GM21526 (cell line): ENCODE measurements around the gene TREX2.

Experiments
- ATAC-seq: cut with Tn5 transposase; IDR thresholded peaks from one replicate; pipeline ENCODE4 v1.9.1; 2021; ENCODE audit warnings: moderate library complexity; ENCODE audit not compliant: unreplicated experiment, low FRiP score

Gene TREX2

DNA sequence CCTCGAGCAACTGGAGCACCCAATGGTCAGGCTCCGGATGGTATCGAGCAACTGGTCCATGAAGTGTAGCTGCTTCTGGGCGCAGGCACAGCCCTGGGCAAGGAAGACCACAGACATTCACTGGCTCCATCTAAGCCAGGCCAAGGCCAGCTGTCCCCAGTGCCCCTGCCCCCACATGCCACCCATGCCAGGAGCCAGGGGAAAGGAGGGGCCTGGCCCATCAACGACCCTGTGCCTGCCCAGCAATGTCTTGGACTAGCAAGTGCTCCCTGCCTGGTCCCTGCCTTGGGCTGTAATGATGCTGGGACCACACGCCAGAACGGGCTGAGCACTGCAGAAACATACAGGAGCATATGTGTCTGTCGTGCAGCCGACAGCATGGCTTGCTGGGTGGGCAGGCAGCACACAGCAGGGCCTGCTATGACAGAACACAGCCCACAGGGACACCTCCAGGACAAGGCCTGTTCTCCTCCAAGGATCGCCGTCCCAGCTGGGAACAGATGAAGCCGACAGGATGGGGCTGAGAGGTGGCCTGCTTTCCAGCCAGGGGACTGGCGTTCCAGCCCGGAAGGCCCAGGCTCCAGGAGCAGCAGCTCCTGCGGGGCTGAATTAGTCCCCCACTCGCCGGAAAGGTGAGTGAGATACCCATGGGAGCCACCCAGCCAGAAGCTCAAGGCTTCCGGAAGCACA lies 11.4 kb upstream of the TREX2 start:
- ATAC-seq = no peak

DNA sequence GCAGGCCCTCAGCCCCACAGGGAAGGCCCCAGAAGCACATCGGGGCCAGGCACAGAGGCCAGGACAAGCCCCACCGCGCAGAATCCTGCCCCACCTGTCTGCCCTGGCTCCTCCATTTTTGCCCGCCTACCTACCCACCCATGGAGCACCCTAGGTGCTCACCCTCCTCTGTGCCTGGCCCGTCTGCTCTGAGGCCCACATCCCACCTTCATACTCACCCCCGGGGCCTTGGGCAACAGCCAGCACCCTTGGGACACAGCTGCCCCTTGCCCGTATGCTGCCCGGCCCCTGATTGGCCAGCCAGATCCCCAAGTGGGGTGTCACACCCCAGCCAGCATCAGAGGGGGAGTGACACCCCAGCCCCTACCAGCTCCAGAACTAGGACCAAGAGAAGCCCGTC lies 10.8 kb upstream of the TREX2 start:
- ATAC-seq = no peak

GRCh38 chrX:153456161-153456560 lies 10.3 kb upstream of the TREX2 start:
- no peak for ATAC-seq

DNA sequence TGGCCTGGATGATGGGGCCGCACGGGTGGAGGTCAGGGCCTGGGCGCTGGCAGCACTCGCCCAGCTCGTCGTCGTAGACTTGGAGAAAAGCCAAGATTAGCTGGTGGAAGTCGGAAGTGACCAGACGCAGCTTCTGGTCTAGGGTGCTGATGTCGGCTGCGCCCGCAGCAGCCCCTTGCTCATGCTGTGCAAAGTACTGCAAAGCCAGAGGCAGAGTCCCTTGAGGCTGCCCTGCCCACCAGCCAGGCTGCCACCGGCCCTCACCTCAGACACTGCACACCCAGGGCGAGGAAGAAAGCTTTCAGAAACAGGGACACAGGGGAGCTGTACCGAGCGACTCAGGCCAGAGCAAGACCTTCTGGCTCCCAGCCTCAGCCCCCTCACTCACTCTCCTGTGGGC lies 9.7 kb upstream of the TREX2 start:
- no peak for ATAC-seq

DNA sequence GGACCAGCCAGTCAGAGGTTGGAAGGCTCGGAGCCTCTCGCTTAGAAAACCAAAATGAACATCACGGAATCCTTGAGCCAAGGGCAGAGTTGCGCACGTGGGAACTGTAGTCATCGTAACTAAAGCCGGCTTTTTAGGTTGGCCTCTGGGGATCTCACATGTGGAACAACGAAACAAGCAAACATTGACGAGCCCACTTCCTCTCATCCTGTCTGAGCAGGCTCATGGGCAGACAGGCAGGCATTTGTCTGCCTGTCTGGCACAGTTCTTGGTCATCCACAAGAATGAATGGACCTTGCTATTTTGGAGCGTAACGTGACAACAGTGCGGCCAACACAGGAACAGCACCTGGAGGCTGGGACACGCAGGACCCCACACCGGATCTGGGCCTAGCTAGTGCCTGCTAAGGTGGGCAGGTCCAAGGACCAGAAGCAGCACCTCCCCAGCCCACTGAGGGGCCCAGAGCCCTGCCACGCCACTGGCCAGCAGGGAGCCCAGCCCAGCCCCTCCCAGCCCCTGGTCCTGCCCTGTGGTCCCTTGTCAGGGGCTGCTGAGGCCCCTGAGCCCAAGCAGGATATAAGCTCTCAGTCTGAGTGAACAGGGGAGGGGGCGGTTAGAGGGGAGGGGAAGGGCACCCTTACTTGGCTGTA lies 9.2 kb upstream of the TREX2 start:
- no peak for ATAC-seq

DNA sequence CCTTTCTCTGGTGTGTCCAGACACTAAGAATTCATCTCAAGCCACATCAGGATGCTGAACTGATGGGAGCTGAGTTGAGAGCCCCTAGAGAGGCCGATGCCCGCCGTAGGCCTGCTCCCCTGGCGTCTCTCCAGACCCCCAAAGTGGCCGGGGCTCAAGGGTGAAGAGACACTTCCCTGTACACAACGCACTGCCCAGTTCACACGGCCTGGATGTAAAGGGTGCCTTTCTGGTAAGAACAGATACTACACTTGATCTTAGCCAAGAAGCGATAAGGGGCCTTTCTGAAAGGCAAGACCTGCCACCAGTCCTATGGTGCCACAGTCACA lies 5.1 kb upstream of the TREX2 start:
- ATAC-seq = no peak

DNA sequence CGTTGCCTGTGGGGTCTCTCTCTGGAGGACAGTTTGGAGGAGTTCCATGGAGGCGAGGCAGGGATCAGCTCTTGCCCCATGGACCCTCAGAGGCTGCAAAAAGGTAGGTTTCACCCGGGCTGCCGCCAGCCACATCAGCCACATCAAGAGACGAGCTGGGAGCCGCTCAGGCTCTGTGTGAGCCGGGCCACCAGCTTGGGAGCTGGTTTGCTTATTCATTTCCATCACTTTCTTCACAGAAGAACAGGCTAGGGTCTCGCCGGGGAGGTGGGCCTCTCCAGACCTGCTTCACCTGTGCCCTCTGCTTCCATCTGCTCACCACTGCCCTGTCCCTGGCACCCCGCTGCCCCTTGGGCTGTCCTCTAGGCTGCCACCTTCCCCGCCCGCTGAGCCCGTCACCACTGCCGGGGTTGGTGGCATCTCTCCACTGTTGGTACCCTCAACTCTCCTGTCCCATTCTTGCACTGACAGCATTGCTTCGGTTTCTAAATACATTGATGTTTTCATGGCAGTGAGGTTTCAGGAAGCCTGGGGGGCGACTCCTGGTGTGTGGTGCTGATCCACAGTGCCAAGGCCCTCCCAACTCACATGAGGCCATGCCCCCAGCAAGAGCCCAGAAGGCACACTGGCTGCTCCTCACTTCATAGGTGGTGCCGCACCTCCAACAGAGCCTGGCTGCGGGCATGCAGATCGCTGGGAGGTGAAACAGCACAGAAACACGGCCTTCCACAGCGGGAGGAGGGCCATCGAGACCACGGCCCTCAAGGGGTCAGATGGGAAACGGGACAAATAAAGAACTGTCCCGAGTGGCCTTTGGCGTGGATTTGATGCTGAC lies 4.5 kb upstream of the TREX2 start:
- no peak for ATAC-seq

DNA sequence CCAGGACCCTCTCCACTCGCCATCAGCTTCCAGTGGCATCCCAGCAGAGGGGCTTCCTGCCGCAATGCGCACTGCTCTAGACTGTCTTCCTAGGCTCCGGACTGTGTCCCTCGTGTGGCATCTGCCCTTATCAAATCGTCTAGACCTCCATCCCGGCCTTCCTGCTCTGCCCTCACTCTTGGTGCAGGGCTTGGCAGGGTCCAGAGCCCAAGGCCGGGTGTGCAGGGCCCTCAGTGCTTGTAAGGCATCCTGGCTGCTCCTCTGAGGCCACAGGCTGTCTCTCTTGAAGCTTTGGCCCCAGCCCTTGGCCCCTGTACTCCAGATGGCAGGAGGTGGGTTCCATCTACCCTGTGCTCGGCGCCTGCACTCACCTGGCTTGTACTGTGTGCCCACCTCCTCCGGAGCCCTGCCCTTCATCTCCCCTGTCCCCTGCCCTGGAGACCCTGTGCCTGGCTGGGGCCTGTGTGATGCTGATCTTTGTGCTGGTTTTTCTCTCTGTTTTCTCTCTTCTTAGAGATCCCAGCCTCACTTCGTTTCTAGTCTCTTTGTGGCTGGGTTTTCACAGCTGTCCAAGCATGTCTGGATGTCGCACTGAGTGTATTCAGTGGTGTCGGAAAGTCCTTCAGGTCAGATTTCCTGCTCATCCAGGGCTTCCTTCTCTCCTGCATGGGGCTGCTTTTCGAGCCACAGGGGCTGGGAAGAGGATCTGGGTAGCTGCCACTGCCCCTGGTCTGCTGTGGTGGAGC lies 3.7 kb upstream of the TREX2 start:
- no peak for ATAC-seq

DNA sequence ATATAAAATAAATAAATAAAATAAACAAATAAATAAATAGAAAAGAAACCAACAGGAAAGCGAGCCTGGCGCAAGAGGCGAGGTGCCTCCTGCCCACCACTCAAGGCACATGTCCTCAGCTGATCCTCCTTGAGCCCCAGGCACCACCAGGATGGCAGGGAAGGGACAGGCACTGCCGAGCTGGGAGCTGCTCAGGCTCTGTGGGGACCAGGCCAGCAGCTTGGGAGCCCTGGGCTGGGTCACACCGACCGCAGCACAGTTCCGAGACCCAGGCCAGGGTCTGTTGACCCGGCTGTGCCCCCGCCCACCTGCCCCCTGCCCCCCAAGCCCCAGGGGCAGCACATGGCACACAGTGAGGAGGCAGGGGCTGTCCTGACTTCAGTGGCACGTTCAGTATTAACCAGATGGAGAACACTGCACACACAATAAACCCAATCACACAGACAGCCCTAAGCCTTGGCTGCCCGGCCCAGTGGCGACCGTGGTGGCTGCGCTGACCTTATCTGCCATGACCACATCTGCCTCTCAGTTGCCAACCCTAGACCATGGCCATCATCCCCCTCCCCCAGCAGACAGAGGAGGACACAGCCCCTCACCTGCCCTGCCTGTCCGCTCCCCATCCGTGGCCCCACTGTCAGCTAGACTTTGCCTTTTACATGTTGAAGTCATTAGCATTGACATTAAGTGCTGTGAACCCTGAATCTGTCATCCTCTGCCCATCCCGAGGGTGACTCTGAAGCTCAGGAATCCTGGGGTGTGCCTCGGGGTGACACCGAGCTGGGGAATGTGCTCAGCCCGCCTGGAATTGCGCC lies 2.9 kb upstream of the TREX2 start:
- no peak for ATAC-seq

DNA sequence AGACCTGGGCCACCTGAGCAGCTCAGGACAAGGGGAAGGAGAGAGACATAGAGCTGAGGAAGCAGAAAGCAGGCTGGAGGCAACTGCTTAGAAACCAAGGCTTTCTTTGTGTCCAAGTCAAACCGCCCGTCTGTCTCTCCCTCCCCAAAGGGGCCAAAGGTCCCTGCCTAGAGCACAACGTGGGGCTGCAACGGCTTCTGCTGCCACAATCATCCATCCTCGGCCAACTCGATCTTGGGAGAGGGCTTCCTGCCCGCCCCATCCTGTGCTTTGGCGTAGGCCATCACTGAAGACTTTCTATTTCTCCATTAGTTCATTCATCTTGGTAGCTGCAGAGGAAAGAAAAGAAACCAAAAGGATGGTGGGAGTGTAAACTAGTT lies 1.7 kb upstream of the TREX2 start:
- no peak for ATAC-seq

- ATAC-seq = no peak
These were observed 1.2 kb upstream of the TREX2 start for GRCh38 chrX:153446950-153447580.

DNA sequence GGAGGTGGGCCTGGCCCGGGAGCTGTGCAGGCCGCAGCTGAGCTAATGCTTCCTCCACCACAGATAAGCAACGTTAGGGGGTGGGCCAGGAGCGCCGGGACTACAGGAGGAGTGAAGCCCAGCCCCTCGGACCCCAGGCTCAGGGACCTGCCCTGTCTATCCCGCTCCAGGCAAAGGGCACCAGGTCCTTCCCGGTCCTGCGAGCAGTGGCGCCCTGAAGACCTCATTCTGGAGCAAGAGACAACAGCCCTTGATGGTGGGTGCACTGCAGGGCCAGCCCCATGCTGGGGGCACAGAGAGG lies 730 bp upstream of the TREX2 start:
- ATAC-seq = no peak

GRCh38 chrX:153445106-153445855 lies 575 bp downstream of the TREX2 start:
- no peak for ATAC-seq

GRCh38 chrX:153444333-153445011 lies 1.4 kb downstream of the TREX2 start:
- ATAC-seq = no peak

DNA sequence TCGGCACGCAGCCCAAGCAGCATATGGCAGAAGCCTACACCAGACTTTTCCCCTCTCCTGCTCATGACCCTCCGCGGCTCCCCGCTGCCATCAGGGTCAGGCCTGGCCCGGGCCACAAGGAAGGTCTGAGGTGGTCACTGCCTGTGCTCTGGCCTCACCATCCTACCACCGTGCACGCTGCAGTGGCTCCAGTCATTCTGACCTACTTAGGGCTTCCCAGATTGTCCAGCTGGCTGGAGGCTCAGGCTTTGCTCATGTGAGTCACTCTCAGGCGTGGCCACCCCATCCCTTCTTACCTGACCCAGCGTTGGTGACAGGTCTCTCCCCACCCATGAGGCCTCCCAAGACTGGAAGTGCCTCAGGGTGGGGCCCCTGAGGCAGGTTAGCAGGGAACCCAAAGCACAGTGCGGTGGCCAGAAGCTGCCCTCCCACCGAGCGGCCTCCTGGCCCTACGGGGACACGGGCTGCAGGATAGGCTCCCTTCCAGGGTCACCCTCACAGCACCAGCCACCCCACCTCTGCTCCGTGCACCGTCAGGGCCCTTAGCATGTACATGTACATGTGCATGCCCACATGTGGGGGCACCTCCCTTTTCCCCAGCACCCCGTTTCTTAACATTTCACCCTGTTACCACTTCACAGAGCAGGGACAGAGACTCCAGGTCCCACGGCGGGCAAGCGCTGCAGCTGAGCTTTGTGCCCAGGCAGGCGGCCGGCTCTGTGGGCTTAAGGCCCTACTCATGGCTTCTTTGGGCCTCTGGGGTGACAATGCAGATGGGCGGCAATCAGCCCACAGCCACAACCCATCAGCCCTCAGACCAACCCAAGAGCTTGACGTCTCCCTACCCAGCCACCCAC lies 2.2 kb downstream of the TREX2 start:
- no peak for ATAC-seq

DNA sequence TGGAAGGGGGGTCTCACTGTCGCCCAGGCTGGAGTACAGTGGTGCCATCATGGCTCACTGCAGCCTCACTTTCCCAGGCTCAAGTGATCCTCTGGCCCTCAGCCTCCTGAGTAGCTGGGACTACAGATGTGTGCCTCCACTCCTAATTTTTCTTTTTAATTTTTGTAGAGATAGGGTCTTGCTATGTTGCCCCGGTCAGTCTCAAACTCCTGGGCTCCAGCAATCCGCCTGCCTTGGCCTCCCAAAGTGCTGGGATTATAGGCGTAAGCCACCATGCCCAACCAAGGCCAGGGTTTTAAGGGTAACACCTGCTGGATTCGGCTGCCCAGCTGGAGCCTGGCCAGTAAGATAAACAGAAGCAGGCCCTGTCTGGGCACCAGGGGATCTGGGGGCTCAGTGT lies 3.4 kb downstream of the TREX2 start:
- ATAC-seq = no peak

- no peak for ATAC-seq
These were observed 3.9 kb downstream of the TREX2 start for GRCh38 chrX:153441981-153442380.

DNA sequence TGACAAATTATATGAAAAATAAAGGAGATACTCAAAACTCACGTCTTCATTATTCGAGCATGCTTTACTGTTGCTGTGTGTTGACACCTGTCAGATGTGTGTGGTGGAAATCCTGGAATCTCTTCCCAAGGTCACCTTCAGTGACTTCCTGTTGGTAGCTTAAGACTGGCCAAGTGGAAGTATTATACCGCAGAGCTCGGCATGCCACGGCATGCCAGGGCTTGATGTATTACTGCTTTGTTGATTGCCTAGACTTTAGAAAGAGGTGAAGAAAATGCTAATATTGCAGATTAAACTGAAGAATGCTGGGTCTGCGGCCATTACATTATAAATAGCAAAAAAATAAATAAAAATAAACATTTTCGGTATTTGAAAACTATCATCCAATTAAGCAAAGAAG lies 4.6 kb downstream of the TREX2 start:
- no peak for ATAC-seq
